Measurements from ENCODE around the gene RAB11FIP4.

DNA sequence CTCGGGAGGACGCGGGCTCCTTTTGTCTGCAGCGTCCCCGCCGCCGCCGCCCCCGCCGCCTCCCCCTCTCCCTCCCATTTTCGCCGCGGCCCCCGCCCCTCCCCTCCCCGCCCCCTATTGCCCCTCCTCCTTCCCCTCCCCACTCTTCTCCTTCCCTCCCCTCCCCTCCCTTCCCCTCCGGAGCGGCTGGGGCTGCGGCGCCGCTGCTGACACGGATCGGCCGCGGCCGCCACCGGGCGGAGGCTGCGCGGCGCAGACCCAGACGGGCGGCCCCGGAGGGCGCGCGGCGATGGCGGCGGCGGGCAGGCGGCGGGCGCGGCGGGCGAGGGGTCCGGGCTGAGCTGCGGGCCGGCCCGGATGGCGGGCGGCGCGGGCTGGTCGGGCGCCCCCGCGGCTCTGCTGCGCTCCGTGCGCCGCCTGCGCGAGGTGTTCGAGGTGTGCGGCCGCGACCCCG is at the start of gene RAB11FIP4:
- no peak for TF ChIP-seq POLR2AphosphoS5 (IDR thresholded peaks at IDR 0.05; ENCODE audit: low read depth, low read length)
- no peak for TF ChIP-seq POLR2A (IDR thresholded peaks at IDR 0.05; ENCODE audit: low read depth, low read length)
